RWPE1 (cell line): ENCODE measurements around the gene SLC44A1.
A peak's percentile ranks its signal among the peaks of the same experiment; 100 is the strongest.

Experiments
- CTCF ChIA-PET: fragments of 350-600 bp; sonication (Branson Sonifier 250); formaldehyde crosslinking; extraction: SDS; loops from one replicate; lab custom pipeline; 2021; lab: Yijun Ruan, JAX
- POLR2A ChIA-PET: fragments of 400-600 bp; formaldehyde crosslinking; extraction: SDS; loops from one replicate; lab custom pipeline; 2020; ENCODE audit warnings: antibody characterized with exemption; ENCODE audit not compliant: low non-redundant PET; lab: Yijun Ruan, JAX
- DNase-seq: peaks from one replicate; pipeline ENCODE4 v3.0.0; 2012; ENCODE audit warnings: low spot score
- H3K27ac ChIP-seq: fragments of 450-650 bp; 2 replicates; pipeline ENCODE4 v1.5.1; 2017
- CTCF ChIP-seq: fragments of 450-650 bp; conservative IDR thresholded peaks from 2 replicates; pipeline ENCODE4 v1.5.1; 2017; ENCODE audit warnings: low read depth, mild to moderate bottlenecking

SLC44A1 gene

GRCh38 chr9:105373723-105374122, 129.3 kb downstream of the SLC44A1 start:
- CTCF ChIA-PET: interaction anchor here (0.6 kb wide), 1 partner anchor 343 kb away, joined by 3 read pairs; no protein-coding TSS in a partner anchor

GRCh38 chr9:105375323-105375722, 130.9 kb downstream of the SLC44A1 start:
- no peak overlapping the region for H3K27ac ChIP-seq
- ChIA-PET POLR2A (no interaction called here), CTCF (no interaction called here)
- TF ChIP-seq CTCF: no peak
- no peak for DNase-seq

More at GRCh38 chr9:105373723-105374122, 129.3 kb downstream of the SLC44A1 start:
- no peak for TF ChIP-seq CTCF
- DNase-seq: no peak
- POLR2A ChIA-PET: interaction anchor here (0.6 kb wide), 1 partner anchor 127 kb away, joined by 6 read pairs; no protein-coding TSS in a partner anchor
- H3K27ac ChIP-seq: no peak overlapping the region

GRCh38 chr9:105376893-105377292, 132.4 kb downstream of the SLC44A1 start:
- ChIA-PET POLR2A (interaction anchor here (0.5 kb wide), 1 partner anchor 207 kb away, joined by 7 read pairs; no protein-coding TSS in a partner anchor), CTCF (interaction anchor here (0.6 kb wide), 2 partner anchors 10 to 25 kb away, joined by 4 read pairs; no protein-coding TSS in a partner anchor)
- TF ChIP-seq CTCF: no peak
- DNase-seq: no peak
- H3K27ac ChIP-seq: no peak overlapping the region

- ChIA-PET POLR2A (no interaction called here), CTCF (interaction anchor here (0.6 to 0.9 kb wide), 2 partner anchors 19 to 129 kb away, joined by 3 to 5 read pairs; no protein-coding TSS in a partner anchor)
- peak; percentile 66 for DNase-seq
- TF ChIP-seq CTCF: no peak
- H3K27ac ChIP-seq: no peak overlapping the region
These were observed 141.0 kb downstream of the SLC44A1 start for GRCh38 chr9:105385381-105385985.

- H3K27ac ChIP-seq: no peak overlapping the region
- POLR2A ChIA-PET: no interaction called here
- DNase-seq: no peak
- CTCF ChIA-PET: interaction anchor here (0.6 kb wide), 1 partner anchor 20 kb away, joined by 3 read pairs; no protein-coding TSS in a partner anchor
- no peak for TF ChIP-seq CTCF
These were observed 145.3 kb downstream of the SLC44A1 start for GRCh38 chr9:105389796-105390195.

- no peak overlapping the region for H3K27ac ChIP-seq
- CTCF ChIA-PET: interaction anchor here (0.6 to 0.9 kb wide), 3 partner anchors 9 to 207 kb away, joined by 3 to 4 read pairs (median 4); no protein-coding TSS in a partner anchor
- POLR2A ChIA-PET: no interaction called here
- DNase-seq: no peak
- no peak for TF ChIP-seq CTCF
These were observed 146.4 kb downstream of the SLC44A1 start for GRCh38 chr9:105390871-105391270.
